ENCODE results near the gene TMEM212.

Gene TMEM212

DNA sequence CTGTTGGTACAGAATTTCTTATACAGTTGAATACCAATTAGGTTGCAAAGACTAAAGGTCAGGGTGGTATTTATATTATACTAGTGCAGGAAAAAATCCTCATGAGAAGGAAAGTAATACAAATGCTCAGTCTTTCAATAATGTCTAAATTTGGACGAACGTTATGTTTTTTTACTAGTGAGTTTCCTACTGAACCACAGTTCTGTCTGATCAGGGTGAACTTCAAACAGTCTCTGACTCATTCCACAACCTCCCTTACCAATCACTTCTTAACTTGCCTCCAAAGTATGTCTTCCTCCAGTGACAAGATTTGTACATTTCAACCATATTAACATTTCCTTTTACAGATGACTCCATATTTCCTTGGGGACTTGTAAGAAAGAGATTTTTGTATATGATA, 3.4 kb downstream of the TMEM212 start:
- TF ChIP-seq, protein P1, sequence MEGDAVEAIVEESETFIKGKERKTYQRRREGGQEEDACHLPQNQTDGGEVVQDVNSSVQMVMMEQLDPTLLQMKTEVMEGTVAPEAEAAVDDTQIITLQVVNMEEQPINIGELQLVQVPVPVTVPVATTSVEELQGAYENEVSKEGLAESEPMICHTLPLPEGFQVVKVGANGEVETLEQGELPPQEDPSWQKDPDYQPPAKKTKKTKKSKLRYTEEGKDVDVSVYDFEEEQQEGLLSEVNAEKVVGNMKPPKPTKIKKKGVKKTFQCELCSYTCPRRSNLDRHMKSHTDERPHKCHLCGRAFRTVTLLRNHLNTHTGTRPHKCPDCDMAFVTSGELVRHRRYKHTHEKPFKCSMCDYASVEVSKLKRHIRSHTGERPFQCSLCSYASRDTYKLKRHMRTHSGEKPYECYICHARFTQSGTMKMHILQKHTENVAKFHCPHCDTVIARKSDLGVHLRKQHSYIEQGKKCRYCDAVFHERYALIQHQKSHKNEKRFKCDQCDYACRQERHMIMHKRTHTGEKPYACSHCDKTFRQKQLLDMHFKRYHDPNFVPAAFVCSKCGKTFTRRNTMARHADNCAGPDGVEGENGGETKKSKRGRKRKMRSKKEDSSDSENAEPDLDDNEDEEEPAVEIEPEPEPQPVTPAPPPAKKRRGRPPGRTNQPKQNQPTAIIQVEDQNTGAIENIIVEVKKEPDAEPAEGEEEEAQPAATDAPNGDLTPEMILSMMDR (IDR thresholded peaks at IDR 0.05; ENCODE audit: low read depth, low read length, missing control alignments) = no peak
- no peak overlapping the region for H3K4me3 ChIP-seq (replicated peaks; ENCODE audit: low read depth, low read length)
- DNase-seq (ENCODE audit: extremely low read depth, low read depth) = no peak

DNA sequence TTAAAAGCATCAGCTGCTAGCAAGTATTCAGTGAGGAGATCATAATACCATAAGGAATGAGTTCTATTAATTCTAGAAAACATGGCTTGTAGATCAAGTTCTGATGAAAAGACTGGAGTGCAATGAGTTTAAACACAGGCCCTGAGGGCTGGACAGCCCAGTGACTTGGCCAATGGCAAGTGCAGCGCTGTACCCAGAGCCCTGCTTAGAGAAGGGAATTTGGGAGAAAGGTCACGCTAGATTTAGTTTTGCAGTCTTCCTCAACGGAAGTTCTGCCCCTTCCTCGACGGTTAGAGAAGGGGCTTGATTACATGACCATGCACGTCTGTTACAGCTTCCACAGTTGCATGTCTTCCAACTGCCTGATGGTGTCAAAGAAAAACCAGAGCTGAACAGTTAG, 4.0 kb downstream of the TMEM212 start:
- H3K4me3 ChIP-seq (replicated peaks; ENCODE audit: low read depth, low read length) = no peak overlapping the region
- TF ChIP-seq, protein P1 (IDR thresholded peaks at IDR 0.05; ENCODE audit: low read depth, low read length, missing control alignments) = no peak
- no peak for DNase-seq (ENCODE audit: extremely low read depth, low read depth)

DNA sequence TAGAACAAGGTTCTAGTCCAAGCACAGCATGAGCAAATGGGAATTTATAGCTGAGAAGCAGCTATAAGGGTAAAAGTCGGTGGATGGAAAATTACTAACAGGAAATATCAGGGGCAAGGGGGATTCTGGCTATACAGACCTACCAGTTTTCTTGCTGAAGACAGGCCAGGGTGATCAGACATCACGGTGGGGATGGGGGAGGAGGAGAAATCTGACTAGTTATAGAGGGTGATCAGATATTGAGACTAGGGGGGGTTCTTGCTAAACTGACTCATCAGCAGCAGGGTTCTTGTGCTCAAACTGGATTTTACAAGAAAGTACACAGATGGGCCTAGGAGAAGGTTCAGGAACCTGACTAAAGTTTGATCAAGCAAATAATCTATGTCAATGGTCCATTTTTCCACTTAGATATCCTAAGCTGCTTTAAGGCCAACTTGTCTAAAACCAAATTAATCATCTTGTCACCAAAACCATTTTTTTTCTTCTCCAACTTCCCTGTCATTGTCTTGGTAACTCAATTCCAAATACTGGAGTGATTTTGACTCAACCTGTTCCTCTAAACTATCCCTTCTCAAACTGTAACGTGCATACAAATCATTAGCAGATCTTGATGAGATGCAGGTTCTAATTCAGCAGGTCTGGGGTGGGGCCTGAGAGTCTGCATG, 4.6 kb downstream of the TMEM212 start:
- TF ChIP-seq, protein P1 (IDR thresholded peaks at IDR 0.05; ENCODE audit: low read depth, low read length, missing control alignments) = no peak
- no peak for DNase-seq (ENCODE audit: extremely low read depth, low read depth)
- H3K4me3 ChIP-seq (replicated peaks; ENCODE audit: low read depth, low read length) = no peak overlapping the region

DNA sequence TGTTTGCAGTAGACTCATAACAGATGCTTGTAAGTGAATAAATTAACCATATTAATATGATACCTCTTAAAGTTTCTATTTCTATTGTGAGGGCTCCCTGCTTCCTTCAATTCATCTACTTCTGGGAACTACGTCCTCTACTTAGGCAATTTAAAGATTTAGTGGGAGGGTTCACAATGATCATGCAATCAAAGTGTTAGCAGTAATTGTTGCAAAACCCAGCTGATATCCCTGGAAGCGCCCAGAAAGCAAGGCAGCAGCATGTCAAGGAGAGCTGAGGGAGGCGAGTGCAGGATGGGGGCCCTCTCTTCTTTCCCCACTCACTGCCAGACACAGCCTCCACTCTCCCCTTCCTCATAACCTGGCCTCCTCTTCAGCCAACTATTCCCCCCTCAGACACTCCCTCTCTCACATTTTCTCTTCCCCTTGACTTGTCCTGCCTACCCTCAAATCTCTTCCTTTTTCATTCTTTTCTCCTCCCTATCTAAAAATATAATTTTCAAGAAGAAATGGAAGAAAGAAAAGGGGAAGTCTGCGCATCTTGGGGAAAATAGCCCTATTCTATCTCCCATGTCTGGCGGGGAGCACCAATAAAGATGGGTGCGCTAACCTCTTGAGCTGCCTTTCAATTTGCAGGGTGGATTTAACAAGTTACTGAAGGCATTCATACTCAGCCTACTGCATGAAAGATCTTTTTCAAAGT, 6.6 kb downstream of the TMEM212 start:
- TF ChIP-seq, protein P1 (IDR thresholded peaks at IDR 0.05; ENCODE audit: low read depth, low read length, missing control alignments) = no peak
- DNase-seq (ENCODE audit: extremely low read depth, low read depth) = no peak
- H3K4me3 ChIP-seq (replicated peaks; ENCODE audit: low read depth, low read length) = no peak overlapping the region

DNA sequence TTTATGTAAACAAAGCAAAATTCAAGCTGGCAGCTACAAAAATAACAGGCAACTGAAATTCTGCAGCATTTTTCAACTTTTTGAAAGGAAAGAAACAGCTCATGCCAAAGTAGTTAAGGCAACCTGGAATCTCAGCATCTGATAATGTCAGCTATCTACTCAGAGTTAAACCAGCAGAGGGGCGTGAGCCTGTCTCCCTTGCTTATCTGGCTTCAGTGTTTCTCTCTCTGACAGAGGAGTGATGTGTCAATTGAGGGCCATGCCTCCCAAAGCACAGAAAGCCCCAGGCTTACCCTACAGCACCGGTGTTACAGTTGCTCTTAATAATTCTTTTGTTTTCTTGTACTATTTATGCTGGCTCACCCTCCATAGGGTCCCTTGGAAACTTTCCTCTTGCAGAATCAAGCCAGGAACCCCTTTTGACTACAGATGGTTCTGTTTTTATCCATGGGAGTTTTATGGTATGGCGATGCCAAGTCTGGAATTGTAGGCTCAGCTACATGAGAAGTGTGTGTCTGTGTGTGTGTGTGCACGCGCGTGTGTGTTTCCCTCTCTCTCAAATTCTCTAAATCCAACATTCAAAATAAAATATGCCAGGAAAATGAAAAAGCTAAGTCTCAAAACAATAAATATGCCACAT, 7.3 kb downstream of the TMEM212 start:
- DNase-seq (ENCODE audit: extremely low read depth, low read depth) = no peak
- H3K4me3 ChIP-seq (replicated peaks; ENCODE audit: low read depth, low read length) = no peak overlapping the region
- TF ChIP-seq, protein P1 (IDR thresholded peaks at IDR 0.05; ENCODE audit: low read depth, low read length, missing control alignments) = no peak

DNA sequence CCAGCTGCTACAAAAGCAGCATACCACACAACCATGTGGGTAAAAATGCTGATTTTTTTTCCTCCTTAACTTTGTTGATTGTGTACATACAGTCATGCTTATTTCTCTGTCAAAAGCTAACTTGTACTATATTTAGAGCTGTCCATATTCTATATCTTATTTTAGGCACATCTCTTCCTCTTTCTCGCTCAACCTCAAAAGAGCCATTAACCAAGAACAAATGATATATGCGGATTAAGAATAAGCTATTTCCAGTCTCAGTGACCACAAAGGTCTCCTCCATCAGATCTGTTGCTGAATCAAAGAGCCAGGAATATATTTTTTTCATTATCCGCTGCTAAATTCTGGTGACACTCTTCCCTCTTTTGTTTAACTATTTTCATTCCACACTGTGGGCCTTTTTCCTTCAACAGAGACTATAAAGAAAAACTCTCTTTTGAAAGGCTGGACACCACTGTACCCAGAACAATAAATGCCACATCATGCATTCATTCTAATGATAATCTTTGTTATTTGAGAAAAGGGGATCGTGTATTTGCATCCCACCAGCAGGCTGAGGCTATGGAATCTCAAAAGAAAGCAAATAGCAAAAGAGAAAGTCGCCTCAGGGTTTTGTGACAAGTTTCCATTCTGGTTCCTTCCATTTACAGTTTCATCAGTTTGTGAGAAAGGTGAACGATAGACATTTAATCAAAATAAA, 8.0 kb downstream of the TMEM212 start:
- no peak for DNase-seq (ENCODE audit: extremely low read depth, low read depth)
- no peak overlapping the region for H3K4me3 ChIP-seq (replicated peaks; ENCODE audit: low read depth, low read length)
- TF ChIP-seq, protein P1 (IDR thresholded peaks at IDR 0.05; ENCODE audit: low read depth, low read length, missing control alignments) = no peak
